SK-N-SH treated with all-trans-retinoic acid at 6 μM for 48 hours (cell line): ENCODE data around the gene SLC5A9.
"Not testable (repeated sequence)": the region's sequence is repeated elsewhere in the genome, so short reads cannot be mapped to it uniquely, and the experiment has no call there.

ENCODE experiments used
- ATAC-seq: fragments of 200-7000 bp; cut with Tn5 transposase; 3 replicates; pipeline ENCODE4 v1.9.1; 2020; ENCODE audit warnings: mild to moderate bottlenecking, moderate library complexity
- ARNTL ChIP-seq: fragments of 450-650 bp; formaldehyde crosslinking; IDR thresholded peaks from 2 replicates; pipeline ENCODE4 v1.5.0; 2020; ENCODE audit warnings: low read depth, mild to moderate bottlenecking, moderate library complexity, borderline replicate concordance
- CSDC2 ChIP-seq: fragments of 250-450 bp; sonication (Bioruptor Pico); IDR thresholded peaks from 2 replicates; pipeline ENCODE4 v1.5.0; 2020; ENCODE audit warnings: mild to moderate bottlenecking, moderate library complexity
- CSRNP3 ChIP-seq: fragments of 250-450 bp; sonication (Bioruptor Pico); IDR thresholded peaks from 2 replicates; pipeline ENCODE4 v1.5.1; 2021; ENCODE audit warnings: mild to moderate bottlenecking, moderate library complexity
- ESRRG ChIP-seq: fragments of 250-450 bp; sonication (Bioruptor Pico); IDR thresholded peaks from 2 replicates; pipeline ENCODE4 v1.6.1; 2021; ENCODE audit warnings: mild to moderate bottlenecking
- GLIS3 ChIP-seq: fragments of 250-450 bp; sonication (Bioruptor Pico); IDR thresholded peaks from 2 replicates; pipeline ENCODE4 v1.5.0; 2020; ENCODE audit warnings: mild to moderate bottlenecking, moderate library complexity
- ISL1 ChIP-seq: fragments of 250-450 bp; sonication (Bioruptor Pico); IDR thresholded peaks from 2 replicates; pipeline ENCODE4 v2.1.2; 2022; ENCODE audit warnings: mild to moderate bottlenecking, moderate library complexity
- OSR1 ChIP-seq: fragments of 250-450 bp; sonication (Bioruptor Pico); IDR thresholded peaks from 2 replicates; pipeline ENCODE4 v1.8.0; 2022; ENCODE audit warnings: moderate library complexity, mild to moderate bottlenecking, inconsistent platforms
- PATZ1 ChIP-seq: fragments of 250-450 bp; sonication (Bioruptor Pico); IDR thresholded peaks from 2 replicates; pipeline ENCODE4 v1.8.0; 2020; ENCODE audit warnings: mild to moderate bottlenecking, moderate library complexity, borderline replicate concordance
- PPARA ChIP-seq: fragments of 250-450 bp; sonication (Bioruptor Pico); IDR thresholded peaks from 2 replicates; pipeline ENCODE4 v1.5.0; 2020; ENCODE audit warnings: mild to moderate bottlenecking, borderline replicate concordance
- RARB ChIP-seq: fragments of 250-450 bp; sonication (Bioruptor Pico); IDR thresholded peaks from 2 replicates; pipeline ENCODE4 v1.8.0; 2021; ENCODE audit warnings: mild to moderate bottlenecking, moderate library complexity
- SNAI2 ChIP-seq: fragments of 250-450 bp; sonication (Bioruptor Pico); IDR thresholded peaks from 2 replicates; pipeline ENCODE4 v1.5.0; 2020; ENCODE audit warnings: mild to moderate bottlenecking, moderate library complexity
- TCF4 ChIP-seq: fragments of 250-450 bp; sonication (Bioruptor Pico); IDR thresholded peaks from 2 replicates; pipeline ENCODE4 v1.8.0; 2021; ENCODE audit warnings: mild to moderate bottlenecking, moderate library complexity, borderline replicate concordance
- TOX ChIP-seq: fragments of 250-450 bp; sonication (Bioruptor Pico); IDR thresholded peaks from 2 replicates; pipeline ENCODE4 v1.8.0; 2021; ENCODE audit warnings: mild to moderate bottlenecking, moderate library complexity, borderline replicate concordance
- TSHZ2 ChIP-seq: fragments of 250-450 bp; sonication (Bioruptor Pico); IDR thresholded peaks from 2 replicates; pipeline ENCODE4 v1.5.0; 2020; ENCODE audit warnings: mild to moderate bottlenecking, moderate library complexity
- ZFP3 ChIP-seq: fragments of 250-450 bp; sonication (Bioruptor Pico); IDR thresholded peaks from 2 replicates; pipeline ENCODE4 v1.5.0; 2020; ENCODE audit warnings: mild to moderate bottlenecking, moderate library complexity
- ZFP30 ChIP-seq: fragments of 450-650 bp; formaldehyde crosslinking; IDR thresholded peaks from 2 replicates; pipeline ENCODE4 v1.5.0; 2022; ENCODE audit warnings: mild to moderate bottlenecking, moderate library complexity
- ZNF70 ChIP-seq: fragments of 450-650 bp; formaldehyde crosslinking; IDR thresholded peaks from 2 replicates; pipeline ENCODE4 v1.5.0; 2020; ENCODE audit warnings: mild to moderate bottlenecking, moderate library complexity
- ZNF8 ChIP-seq: fragments of 450-650 bp; formaldehyde crosslinking; IDR thresholded peaks from 2 replicates; pipeline ENCODE4 v1.5.0; 2020; ENCODE audit warnings: mild to moderate bottlenecking, moderate library complexity
- TF ChIP-seq, protein P1 (sequence below): fragments of 250-450 bp; sonication (Bioruptor Pico); IDR thresholded peaks from 2 replicates; pipeline ENCODE4 v1.5.1; 2020; ENCODE audit warnings: low read depth, mild to moderate bottlenecking, moderate library complexity
- TF ChIP-seq, protein P2 (sequence below): fragments of 250-450 bp; sonication (Bioruptor Pico); IDR thresholded peaks from 2 replicates; pipeline ENCODE4 v1.8.0; 2021; ENCODE audit warnings: low read depth, mild to moderate bottlenecking, moderate library complexity, borderline replicate concordance

The SLC5A9 gene

GRCh38 chr1:48263041-48263440 is 40.5 kb downstream of the SLC5A9 start:
- TF ChIP-seq TCF4 (CRISPR knock-in tag) (no peak), ZNF70 (CRISPR knock-in tag) (no peak), ZFP3 (CRISPR knock-in tag) (no peak), ISL1 (CRISPR knock-in tag) (no peak), ESRRG (CRISPR knock-in tag) (no peak), GLIS3 (CRISPR knock-in tag) (no peak), RARB (no peak), ZNF8 (no peak), OSR1 (CRISPR knock-in tag) (no peak), CSDC2 (CRISPR knock-in tag) (no peak), CSRNP3 (CRISPR knock-in tag) (no peak), ARNTL (no peak), TSHZ2 (no peak), SNAI2 (CRISPR knock-in tag) (no peak), ZFP30 (no peak), PATZ1 (no peak)
- TF ChIP-seq, protein P1, sequence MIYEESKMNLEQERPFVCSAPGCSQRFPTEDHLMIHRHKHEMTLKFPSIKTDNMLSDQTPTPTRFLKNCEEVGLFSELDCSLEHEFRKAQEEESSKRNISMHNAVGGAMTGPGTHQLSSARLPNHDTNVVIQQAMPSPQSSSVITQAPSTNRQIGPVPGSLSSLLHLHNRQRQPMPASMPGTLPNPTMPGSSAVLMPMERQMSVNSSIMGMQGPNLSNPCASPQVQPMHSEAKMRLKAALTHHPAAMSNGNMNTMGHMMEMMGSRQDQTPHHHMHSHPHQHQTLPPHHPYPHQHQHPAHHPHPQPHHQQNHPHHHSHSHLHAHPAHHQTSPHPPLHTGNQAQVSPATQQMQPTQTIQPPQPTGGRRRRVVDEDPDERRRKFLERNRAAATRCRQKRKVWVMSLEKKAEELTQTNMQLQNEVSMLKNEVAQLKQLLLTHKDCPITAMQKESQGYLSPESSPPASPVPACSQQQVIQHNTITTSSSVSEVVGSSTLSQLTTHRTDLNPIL (CRISPR knock-in tag): no peak
- TF ChIP-seq, protein P2, sequence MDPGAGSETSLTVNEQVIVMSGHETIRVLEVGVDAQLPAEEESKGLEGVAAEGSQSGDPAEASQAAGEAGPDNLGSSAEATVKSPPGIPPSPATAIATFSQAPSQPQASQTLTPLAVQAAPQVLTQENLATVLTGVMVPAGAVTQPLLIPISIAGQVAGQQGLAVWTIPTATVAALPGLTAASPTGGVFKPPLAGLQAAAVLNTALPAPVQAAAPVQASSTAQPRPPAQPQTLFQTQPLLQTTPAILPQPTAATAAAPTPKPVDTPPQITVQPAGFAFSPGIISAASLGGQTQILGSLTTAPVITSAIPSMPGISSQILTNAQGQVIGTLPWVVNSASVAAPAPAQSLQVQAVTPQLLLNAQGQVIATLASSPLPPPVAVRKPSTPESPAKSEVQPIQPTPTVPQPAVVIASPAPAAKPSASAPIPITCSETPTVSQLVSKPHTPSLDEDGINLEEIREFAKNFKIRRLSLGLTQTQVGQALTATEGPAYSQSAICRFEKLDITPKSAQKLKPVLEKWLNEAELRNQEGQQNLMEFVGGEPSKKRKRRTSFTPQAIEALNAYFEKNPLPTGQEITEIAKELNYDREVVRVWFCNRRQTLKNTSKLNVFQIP (CRISPR knock-in tag): no peak
- ATAC-seq: no peak

DNA sequence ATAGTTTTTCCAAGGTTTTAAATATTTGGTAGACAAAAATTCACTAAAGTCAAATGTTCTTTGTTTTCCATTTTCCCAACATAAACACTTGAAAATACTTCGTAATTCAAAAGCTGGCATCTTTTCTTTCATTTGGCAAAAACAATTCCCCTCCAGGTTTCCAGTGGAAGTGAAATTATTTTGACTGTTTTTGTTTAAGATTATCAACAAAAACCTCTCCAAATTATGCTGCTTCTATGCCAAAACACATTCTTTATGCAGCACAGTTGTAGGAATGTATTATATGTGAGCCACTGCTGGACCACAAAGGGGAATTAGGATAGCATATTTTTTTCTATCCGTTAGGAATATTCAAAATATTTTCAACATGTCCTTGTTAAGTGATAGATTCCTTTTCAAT is 44.1 kb downstream of the SLC5A9 start:
- TF ChIP-seq, protein P1 (CRISPR knock-in tag): no peak
- no peak for TF ChIP-seq ISL1 (CRISPR knock-in tag)
- TF ChIP-seq PPARA: no peak
- no peak for TF ChIP-seq TOX (CRISPR knock-in tag)
- ATAC-seq: no peak

- not testable (repeated sequence) for ATAC-seq
These were observed 54.9 kb downstream of the SLC5A9 start for GRCh38 chr1:48277437-48277836.

GRCh38 chr1:48282329-48282728 is 59.8 kb downstream of the SLC5A9 start:
- not testable (repeated sequence) for ATAC-seq

DNA sequence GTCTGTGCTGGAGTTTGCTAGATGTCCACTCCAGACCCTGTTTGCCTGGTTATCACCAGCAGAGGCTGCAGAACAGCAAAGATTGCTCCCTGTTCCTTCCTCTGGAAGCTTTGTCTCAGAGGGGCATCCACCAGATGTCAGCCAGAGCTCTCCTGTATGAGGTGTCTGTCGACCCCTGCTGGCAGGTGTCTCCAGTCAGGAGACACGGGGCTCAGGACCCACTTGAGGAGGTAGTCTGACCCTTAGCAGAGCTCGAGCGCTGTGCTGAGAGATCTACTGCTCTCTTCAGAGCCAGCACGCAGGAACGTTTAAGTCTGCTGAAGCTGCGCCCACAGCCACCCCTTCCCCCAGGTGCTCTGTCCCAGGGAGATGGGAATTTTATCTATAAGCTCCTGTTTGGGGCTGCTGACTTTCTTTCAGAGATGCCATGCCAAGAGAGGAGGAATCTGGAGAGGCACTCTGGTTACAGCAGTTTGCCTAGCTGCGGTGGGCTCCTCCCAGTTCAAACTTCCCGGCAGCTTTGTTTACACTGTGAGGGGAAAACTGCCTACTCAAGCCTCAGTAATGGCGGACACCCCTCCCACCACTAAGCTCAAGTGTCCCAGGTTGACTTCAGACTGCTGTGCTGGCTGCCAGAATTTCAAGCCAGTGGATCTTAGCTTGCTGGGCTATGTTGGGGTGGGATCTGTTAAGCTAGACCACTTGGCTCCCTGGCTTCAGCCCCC is 62.3 kb downstream of the SLC5A9 start:
- ATAC-seq: not testable (repeated sequence)
